HG03460 (cell line): Measurements from ENCODE around the gene ROBO3.
A peak's percentile ranks its signal among the peaks of the same experiment; 100 is the strongest.

Experiments
- ATAC-seq: cut with Tn5 transposase; IDR thresholded peaks from one replicate; pipeline ENCODE4 v1.9.1; 2021; ENCODE audit not compliant: unreplicated experiment

ROBO3 gene

DNA sequence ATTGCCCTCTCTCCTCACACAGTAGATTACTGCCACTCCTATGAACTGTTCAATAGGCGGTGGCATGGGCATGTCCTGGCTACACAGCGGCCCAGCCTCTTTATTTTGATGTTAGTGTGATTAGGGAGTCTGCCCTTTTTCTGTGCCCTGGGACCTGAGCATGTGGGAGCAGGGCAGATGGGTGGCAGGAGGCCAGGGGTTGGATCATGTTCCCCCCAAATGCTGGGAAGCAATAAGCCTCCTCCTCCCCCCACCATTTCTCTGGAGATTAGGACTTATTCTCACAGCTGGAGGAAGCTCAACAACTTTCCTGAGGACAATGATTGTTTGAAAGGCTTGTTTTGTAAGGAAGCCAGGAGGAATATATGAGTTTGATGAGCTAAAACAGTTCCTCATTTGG is 54.7 kb downstream of the ROBO3 start:
- ATAC-seq, result no peak

DNA sequence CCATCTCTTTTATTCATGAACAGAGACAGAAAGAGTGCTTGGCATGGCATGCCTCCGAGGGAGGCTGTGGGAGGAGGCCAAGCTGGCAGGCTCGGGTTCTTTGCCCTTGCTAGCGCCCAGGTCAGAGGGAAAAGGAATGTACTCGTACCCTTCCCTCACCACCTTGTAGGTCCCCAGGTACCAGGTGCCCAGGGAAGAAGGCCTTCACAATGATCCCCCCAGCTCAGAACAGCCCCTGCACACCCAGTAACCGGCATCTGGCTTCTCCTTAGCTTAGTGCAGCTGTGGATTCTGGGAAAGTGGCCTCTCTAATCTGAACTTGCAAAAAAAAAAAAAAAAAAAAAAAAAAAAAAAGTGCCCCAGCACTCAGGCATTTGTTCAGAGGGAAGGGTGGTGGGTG is 55.1 kb downstream of the ROBO3 start:
- no peak for ATAC-seq

GRCh38 chr11:124920870-124921609 is 55.8 kb downstream of the ROBO3 start:
- peak; percentile 64 for ATAC-seq

- ATAC-seq, result no peak
These were observed 57.6 kb downstream of the ROBO3 start for GRCh38 chr11:124922831-124923230.

- ATAC-seq, result no peak
These were observed 58.1 kb downstream of the ROBO3 start for GRCh38 chr11:124923296-124923695.

DNA sequence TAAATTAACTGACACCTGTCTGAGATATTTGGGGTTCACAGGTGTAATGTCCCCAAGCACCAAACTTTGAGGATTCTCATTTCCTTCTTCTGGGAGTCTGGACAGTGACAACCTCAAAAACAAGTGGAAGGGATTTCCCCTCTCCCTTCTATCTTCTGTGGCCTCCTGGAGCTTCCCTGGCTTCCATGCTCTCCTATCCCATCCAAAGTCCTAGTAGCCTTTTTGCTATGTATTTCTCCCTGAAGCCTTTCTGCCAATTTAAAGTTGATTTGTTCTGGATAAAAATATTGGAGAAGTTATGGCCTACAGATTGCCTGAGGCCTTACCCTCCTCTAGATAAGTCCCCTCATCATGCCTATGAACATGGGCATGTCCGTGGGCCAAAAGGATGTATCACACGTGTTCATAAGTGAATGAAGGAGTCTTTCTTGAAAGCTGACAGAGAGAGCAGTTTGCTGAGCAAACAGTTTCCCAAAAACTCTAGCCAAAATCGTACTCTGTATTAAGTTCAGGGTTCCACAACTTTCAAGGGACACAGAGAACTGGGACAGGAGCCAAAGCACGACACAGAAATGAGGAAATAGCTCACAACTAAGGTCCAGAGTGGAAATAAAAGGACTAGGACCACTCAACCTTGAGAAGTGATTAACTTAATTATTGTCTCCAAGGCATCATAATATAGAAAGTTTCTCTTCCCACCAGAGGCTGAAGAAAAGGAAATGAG is 63.9 kb downstream of the ROBO3 start:
- ATAC-seq, result no peak

GRCh38 chr11:124930799-124931198 is 65.6 kb downstream of the ROBO3 start:
- no peak for ATAC-seq
